G401.6 (cell line): ENCODE results near the gene CBY3.
"Not testable (repeated sequence)": the region's sequence is repeated elsewhere in the genome, so short reads cannot be mapped to it uniquely, and the experiment has no call there.

ENCODE experiments used
- FAIRE-seq: peaks from 2 replicates; lab custom pipeline; 2012; peaks lifted over from hg19 to GRCh38; lab: Jason Lieb, UNC

Gene CBY3

DNA sequence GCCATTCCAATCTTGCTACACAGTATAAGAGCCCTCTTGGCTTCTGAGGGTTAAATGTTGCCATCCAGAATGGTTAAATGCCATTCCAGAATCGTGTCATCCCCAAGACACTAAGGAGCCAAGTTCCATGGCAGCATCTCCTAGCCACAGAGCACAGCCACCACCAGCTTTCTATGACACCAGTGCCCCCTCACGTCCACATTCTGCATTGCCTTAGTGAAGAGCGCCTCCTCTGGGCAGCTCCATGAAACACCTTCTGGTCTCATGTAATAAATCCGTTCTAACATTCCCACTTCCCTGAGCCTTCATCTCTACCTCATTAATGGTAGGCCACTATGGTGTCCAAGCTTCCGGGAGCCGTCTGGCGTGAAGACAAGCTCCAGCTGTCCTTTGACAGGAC is 12.4 kb downstream of the CBY3 start:
- FAIRE-seq, result no peak

DNA sequence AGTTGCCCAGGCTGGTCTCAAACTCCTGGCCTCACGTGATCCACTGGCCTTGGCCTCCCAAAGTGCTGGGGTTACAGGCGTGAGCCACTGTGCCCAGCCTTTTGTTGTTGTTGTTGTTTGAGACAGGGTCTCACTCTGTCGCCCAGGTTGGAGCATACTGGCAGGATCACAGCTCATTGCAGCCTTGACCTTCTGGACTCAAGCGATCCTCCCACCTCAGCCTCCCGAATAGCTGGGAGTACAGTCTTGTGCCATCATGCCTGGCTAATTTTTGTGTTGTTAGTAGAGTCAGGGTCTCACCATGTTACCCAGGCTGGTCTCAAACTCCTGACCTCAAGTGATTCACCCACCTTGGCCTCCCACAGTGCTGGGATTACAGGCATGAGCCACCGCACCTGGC is 19.2 kb downstream of the CBY3 start:
- not testable (repeated sequence) for FAIRE-seq

DNA sequence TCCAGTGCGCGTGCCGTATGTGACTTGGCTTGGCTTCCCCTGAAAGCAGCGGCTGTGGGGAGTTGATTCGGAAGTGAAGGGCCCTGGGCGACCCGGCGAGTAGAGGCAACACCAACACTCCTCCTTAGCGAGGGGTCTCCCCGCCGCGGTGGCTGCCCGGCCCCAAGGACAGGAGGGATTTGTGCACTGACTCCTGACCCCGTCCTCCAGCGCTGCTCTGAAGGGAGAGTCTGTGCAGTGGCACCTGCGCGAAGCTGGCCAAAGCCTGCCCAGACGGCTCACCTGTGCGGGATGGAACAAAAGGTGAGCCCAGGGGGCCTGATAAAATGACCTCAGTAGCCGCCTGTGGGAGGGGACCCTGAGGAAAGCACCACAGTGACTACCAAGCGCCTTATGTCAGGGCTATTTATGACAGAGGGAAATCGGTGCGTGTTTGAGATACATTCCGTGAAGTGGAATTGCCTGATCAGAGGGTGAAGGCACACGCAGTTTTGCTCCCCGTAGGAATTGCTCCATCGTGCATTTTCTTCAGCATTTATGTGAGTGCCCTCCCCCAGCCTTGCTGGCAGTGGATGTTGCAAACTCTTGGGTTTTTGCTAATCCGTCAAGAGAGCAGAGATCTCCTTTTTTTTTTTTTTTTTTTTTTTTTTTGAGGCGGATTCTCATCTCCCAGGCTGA is 22.5 kb downstream of the CBY3 start:
- not testable (repeated sequence) for FAIRE-seq

DNA sequence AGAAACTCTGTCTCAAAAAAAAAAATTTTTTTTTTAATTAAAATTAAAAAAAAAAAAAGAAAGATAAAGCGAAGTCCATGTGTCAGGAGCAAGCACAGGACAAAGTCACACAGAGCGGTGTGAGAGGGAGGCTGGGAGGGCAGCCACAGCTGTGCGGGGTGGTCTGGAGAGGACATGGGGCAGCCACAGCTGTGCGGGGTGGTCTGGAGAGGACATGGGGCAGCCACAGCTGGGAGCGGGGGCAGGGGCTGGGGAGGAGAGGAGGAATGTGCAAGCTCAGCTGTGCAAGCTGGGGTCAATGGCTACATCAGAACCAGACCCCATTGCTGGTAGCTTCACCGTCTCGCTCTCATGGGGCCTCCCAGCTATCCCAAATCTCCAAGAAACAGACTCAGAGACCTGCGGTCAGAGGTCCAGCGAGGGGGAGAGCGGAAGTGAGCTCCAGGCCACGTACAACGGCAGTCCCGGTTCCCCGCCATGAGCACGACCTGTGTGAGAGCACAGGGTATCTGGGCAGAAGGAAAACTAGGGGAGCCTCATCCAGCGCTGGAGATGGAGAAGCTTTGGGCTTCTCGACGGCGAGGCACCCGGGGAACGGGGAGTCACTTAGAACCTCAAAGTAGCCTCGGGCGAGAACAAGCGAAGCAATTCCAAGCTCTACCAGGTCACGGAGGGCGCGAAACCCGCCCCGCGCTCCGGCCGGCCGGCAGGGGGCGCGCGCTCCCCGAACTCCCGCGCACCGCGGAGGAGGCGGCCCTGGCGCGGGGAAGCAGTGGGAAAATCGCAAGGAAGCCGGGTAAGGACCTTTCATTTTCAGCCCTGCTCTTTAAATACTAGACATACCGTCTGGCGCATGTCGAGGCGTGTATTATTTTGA is 23.3 kb downstream of the CBY3 start:
- not testable (repeated sequence) for FAIRE-seq

DNA sequence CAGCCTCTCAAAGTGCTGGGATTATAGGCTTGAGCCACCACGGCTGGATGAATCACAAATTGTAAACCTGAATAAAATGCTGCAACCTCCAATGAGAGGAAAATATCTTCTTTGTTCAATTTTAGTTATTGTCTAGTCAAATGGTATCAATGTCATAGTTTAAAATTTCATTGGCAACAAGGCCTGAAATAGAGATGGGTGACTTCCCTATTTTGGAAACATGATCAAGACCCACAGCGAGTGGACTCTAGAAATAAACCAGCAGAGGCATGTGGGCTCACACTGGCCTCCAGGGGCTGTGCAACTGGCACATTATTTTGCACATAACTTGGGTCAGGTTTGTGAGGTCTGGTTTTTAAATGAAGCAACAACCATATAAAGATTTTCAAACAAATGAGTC is 27.7 kb downstream of the CBY3 start:
- not testable (repeated sequence) for FAIRE-seq

DNA sequence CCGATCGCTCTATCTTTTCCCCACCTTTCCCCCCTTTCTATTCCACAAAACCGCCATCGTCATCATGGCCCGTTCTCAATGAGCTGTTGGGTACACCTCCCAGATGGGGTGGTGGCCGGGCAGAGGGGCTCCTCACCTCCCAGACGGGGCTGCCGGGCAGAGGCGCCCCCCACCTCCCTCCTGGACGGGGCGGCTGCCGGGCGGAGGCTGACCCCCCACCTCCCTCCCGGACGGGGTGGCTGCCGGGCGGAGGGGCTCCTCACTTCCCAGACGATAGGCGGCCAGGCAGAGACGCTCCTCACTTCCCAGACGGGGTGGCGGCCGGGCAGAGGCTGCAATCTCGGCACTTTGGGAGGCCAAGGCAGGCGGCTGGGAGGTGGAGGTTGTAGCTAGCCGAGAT is 30.6 kb downstream of the CBY3 start:
- FAIRE-seq, result not testable (repeated sequence)

DNA sequence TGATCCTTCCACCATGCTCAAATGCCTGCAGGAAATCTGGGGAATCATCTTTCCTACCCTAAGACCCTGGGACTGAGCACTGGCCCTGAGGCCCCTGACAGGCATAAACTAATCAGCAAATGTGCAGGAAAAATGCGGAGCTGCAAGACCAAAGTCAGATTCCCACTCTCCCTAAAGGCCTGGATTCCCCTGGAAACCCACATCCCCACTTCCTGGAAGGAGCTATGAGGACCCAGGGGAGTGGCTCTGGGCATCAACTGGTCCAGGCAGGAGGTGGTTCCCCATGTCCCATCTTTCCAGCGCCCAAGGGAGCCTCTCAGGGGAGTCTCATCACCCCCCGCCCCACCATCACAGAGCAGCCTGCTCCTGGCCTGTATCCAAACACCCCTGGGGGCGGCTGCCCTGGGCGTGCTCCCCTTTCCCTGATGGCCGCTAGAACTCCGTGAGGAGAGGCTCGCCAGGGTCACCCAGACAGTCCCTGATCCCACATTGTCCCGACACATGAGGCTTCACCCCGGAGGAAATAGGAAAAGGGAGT is 31.6 kb downstream of the CBY3 start:
- FAIRE-seq, result not testable (repeated sequence)

DNA sequence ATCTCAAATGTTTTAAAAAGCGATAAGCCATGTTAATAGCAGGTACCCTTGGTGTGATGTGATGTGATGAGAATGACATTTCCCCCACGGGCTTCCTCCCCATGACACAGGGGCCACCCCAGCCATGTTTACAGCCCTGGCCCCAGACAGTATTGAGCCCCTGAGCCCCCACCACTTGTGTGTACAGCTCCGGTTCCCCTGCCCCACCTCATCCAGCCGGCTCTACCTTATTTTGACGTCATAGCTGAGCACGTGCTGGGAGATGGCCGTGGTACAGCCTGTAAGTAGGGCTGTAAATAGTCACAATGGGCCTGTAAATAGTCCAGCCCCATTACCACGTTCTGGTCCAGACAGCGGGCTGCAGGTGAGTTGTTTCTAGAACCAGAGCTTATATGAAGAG is 32.4 kb downstream of the CBY3 start:
- no peak for FAIRE-seq

DNA sequence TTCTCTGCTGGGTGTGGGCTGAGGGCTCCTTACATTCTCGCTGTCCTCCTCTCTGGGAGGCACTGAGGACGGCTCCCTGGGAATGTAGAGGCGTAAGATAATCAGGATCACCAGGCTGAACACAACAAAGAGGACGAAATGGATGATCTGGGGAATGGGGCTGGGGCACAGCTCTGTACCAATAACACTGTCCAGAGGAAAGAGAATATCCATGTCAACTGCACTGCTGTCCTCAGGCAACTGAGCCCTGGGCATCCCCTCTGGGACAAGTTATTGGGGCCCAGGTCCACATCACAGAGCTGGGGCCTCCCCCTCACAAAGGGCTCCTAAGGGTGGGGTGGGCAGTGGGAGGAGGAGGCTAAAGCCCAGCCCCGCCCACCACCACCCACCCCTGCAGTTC is 36.1 kb downstream of the CBY3 start:
- FAIRE-seq, result not testable (repeated sequence)

DNA sequence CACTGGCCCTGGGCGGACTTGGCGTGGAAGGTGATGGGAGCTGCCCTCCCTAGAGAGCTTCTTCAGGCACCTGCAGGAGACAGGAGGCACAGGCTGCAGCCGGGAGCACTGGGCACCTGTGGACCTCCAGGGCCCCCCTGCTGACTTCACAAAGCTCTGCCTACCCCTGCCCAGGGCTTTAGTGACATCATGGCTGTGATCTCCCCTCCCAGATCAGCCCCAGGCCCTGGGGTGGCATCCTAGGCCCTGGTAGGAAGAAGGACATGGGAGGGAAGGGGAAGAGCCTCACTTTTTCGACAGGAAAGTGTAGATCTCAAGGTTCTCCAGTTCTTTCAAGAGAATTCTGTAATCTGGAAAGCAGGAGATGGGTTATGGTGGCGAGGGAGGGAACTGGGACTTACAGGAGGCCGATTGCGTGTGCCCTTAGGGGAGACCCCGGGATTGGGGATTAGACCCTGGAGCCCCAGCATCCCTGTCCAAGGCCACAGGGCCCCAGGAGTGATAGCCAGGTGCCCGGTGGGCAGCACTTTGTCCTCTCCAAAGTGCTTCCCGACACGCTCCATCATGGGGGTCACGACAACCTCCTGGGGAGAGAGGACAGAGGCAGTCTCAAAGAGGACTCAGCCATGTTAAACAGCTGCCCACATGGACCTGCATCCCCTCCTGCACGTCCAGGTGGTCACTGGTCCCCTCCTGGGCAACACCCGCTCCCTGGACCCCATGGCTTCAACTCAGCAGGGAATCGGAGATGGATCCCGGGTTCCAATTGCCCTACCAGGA is 37.5 kb downstream of the CBY3 start:
- not testable (repeated sequence) for FAIRE-seq

DNA sequence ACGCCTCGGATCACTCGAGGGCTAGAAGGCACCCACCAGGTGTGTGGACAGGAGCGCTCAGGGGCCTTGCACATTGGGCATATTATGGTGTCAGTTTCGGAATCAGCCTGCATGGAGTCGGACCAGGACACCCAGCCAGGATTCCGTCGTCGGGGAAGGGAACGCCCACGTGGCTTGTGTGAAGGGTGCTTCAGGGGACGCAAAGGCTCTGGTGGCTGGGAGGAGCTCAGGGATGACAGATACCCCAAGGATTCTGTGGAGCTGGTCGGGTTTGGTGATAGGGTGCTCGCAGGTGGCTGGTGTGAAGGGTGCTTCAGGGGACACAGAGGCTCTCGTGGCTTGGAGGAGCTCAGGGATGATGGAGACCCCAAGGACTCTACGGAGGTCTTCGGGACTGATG is 38.2 kb downstream of the CBY3 start:
- not testable (repeated sequence) for FAIRE-seq

DNA sequence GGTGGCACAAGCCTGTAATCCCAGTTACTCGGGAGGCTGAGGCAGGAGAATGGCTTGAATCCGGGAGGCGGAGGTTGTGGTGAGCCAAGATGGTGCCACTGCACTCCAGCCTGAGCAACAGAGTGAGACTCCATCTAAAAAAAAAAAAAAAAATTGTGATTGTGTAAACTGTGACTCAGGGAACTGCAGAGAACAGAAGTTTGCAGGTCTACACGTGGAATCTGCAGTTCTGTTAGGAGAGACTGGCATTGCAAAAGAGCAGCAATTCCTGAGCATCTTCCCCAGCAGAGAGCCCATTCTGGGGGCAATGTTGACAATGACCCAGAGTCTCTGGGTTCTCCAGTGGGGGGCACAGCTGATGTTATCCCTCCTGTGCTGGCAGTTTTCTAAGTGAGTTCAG is 39.1 kb downstream of the CBY3 start:
- FAIRE-seq, result not testable (repeated sequence)

DNA sequence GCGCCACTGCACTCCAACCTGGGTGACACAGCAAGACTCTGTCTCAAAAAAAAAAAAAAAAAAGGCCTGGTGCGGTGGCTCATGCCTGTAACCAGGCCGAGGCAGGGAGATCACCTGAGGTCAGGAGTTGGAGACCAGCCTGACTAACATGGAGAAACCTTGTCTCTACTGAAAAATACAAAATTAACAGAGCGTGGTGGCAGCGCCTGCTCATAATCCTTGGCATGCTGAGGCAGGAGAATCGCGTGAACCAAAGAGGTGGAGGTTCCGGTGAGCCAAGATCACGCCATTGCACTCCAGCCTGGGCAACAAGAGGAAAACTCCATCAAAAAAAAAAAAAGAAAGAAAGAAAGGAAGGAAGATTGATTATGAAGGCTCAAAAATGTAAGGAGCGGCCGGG is 41.5 kb downstream of the CBY3 start:
- not testable (repeated sequence) for FAIRE-seq

DNA sequence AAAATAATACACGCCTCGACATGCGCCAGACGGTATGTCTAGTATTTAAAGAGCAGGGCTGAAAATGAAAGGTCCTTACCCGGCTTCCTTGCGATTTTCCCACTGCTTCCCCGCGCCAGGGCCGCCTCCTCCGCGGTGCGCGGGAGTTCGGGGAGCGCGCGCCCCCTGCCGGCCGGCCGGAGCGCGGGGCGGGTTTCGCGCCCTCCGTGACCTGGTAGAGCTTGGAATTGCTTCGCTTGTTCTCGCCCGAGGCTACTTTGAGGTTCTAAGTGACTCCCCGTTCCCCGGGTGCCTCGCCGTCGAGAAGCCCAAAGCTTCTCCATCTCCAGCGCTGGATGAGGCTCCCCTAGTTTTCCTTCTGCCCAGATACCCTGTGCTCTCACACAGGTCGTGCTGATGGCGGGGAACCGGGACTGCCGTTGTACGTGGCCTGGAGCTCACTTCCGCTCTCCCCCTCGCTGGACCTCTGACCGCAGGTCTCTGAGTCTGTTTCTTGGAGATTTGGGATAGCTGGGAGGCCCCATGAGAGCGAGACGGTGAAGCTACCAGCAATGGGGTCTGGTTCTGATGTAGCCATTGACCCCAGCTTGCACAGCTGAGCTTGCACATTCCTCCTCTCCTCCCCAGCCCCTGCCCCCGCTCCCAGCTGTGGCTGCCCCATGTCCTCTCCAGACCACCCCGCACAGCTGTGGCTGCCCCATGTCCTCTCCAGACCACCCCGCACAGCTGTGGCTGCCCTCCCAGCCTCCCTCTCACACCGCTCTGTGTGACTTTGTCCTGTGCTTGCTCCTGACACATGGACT is 46.3 kb downstream of the CBY3 start:
- FAIRE-seq, result not testable (repeated sequence)

DNA sequence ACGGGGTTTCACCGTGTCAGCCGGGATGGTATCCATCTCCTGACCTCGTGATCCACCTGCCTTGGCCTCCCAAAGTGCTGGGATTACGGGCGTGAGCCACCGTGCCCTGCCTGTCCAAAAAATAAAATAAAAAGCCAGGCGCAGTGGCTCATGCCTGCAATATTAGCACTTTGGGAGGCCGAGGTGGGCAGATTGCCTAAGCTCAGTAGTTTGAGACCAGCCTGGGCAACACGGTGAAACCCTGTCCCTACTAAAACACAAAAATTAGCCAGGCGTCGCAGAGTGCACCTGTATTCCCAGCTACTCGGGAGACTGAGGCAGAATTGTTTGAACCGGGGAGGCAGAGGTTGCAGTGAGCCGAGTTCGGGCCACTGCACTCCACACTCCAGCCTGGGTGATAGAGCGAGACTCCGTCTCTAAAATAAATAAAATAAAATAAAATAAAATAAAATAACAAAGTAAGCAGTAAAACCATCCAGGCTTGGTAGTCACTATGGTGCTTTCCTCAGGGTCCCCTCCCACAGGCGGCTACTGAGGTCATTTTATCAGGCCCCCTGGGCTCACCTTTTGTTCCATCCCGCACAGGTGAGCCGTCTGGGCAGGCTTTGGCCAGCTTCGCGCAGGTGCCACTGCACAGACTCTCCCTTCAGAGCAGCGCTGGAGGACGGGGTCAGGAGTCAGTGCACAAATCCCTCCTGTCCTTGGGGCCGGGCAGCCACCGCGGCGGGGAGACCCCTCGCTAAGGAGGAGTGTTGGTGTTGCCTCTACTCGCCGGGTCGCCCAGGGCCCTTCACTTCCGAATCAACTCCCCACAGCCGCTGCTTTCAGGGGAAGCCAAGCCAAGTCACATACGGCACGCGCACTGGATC is 47.1 kb downstream of the CBY3 start:
- FAIRE-seq, result not testable (repeated sequence)
